ENCODE data around the gene ATP10D.
"Not testable (repeated sequence)": the region's sequence is repeated elsewhere in the genome, so short reads cannot be mapped to it uniquely, and the experiment has no call there.

ATP10D gene

GRCh38 chr4:47535567-47536147 is 50.6 kb downstream of the ATP10D start:
- DNase-seq (ENCODE audit: low spot score) = no peak

DNA sequence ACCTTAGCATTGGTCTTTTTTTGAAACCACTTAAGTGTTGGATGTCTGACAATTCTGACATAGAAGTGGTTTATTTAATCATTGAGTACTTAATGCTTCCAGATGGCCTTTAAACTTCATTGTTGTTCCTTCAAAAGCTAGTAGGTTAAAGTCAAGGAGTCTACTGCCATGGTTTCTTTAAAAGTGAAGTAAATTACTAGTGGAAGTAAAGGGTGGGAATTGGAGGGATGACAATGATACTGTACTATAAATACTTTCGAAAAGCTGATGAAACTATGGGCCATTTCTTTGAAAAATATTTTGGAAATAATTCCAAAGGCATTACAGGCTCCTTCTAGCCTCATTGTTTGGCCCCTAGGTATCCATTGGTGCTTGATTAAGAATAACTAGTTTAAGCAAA is 51.9 kb downstream of the ATP10D start:
- DNase-seq (ENCODE audit: low spot score) = no peak

- DNase-seq (ENCODE audit: low spot score) = no peak
These were observed 53.2 kb downstream of the ATP10D start for GRCh38 chr4:47538111-47538824.

DNA sequence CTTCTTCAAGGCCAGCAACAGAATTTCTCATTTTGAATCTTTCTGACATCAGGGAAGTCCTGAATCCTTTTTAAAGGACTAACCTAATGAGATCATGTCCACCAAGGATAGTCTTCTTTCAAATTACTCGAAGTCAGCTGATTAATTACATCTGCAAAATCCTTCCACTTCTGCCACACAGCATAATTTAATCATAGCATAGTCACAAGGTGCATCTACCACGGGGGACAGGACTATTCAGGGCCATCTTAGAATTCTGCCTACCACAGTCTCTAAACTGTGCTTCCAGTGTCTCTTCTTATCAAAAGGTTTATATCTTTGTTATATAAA is 53.7 kb downstream of the ATP10D start:
- no peak for DNase-seq (ENCODE audit: low spot score)

- not testable (repeated sequence) for DNase-seq (ENCODE audit: low spot score)
These were observed 57.6 kb downstream of the ATP10D start for GRCh38 chr4:47542640-47543039.

DNA sequence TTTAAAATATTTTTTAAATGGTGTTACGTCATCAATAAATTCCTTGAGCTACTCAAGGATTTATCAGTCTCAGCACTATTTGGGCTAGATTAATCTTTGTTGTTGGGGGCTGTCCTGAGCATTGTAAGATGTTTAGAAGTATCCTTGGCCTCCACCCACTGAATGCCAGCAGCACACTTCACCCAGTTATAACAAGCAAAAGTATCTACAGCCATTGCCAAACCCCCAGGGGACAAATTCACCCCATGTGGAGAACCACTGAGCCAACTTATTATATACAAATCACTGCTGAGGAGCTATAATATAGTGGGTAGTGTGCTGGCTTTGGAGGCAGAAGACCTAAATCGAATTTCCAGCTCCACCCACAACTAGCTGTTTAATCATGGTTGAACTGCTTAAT is 58.3 kb downstream of the ATP10D start:
- DNase-seq (ENCODE audit: low spot score) = no peak

- DNase-seq (ENCODE audit: low spot score) = not testable (repeated sequence)
These were observed 65.3 kb downstream of the ATP10D start for GRCh38 chr4:47550357-47550756.

GRCh38 chr4:47550899-47551548 is 65.9 kb downstream of the ATP10D start:
- no peak for DNase-seq (ENCODE audit: low spot score)

GRCh38 chr4:47551682-47552081 is 66.6 kb downstream of the ATP10D start:
- DNase-seq (ENCODE audit: low spot score) = no peak

DNA sequence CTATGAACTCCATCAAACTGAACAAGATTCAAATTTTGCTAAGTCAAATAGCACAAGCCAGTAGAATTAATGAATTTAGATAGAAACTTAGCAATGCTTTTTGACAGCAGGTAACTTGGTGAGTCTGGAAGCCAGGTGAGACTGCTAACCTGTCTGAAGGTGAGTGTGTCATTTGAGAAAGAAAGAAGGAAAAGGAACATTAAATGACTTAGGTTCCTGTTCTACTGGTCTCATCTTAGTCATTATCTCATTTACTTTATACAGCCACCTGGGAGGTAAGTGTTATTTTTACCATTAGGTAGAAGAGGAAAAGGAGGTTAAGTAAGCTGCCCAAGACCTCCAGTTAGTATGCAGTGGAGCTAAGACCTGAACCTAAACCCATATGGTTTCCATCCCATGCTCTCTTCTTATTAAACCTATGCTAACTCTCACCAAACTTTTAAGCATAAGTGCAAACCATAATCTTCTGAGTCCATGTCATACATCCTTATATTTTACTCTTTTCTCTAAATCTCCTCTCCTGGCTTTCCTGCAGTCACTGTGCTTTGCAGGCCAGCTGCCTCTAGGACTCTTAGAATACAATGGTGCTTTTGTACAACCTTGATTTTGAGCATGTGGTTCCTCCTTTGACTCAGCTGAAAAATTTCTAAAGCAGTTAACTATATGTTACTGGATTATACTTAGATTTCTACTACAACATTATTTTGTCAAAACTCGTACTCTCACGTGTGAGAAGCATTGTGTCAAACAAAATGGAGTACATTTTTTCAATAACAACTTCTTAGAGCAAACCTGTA is 68.5 kb downstream of the ATP10D start:
- no peak for DNase-seq (ENCODE audit: low spot score)

DNA sequence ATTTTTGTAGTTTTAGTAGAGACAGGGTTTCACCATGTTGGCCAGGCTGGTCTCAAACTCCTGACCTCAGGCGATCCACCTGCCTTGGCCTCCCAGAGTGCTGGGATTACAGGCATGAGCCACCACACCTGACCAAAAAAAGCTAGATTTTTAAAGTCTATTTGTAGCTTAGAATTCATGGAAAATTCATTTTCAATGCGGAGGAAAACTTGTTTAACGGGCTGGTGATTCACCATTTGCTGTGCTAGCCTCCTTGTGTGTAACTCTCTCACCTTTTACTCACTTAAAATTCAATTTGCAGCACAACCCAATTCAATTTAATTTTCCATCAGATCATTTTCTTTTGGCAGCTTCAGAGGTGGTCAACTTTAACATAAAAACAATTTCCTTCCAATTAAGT is 70.8 kb downstream of the ATP10D start:
- DNase-seq (ENCODE audit: low spot score) = not testable (repeated sequence)

GRCh38 chr4:47557255-47557654 is 72.2 kb downstream of the ATP10D start:
- DNase-seq (ENCODE audit: low spot score) = no peak

- no peak for DNase-seq (ENCODE audit: low spot score)
These were observed 75.6 kb downstream of the ATP10D start for GRCh38 chr4:47560682-47561081.

- DNase-seq (ENCODE audit: low spot score) = no peak
These were observed 76.3 kb downstream of the ATP10D start for GRCh38 chr4:47561331-47561730.

- no peak for DNase-seq (ENCODE audit: low spot score)
These were observed 77.2 kb downstream of the ATP10D start for GRCh38 chr4:47562297-47562696.

DNA sequence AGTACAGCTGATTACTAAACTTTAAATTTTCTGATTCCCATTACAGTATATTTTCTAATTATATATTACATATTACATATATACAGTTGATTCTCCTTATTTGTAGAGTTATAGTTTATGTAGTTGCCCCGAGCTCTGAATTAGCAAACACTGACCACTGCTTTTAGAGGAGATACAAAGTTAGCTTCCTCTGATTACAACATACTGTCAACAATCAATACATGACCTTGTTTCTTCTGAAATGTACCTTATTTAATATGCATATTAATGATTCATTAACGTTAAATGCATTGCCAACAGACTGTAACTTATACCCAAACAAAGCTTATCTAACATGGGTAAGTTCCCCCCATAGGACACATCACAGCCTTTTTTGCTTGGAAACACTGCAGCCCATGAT is 81.5 kb downstream of the ATP10D start:
- DNase-seq (ENCODE audit: low spot score) = no peak

DNA sequence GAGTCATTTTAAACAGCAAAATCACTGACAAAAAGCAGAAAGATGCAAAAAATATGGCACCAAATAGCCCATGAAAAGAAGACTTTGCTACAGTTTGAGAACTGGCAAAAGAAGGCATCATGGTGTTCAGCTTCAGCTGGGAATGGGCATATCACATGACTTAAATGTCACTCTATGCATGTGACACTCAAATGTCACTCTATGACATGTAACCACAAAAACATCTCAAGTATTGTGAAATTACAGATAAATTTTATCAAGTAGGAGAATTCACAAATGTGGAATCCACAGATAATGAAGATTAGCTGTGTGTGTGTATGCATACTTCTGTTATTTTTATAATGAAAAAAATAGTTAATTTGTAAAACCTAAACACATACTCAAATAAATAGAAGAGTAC is 81.9 kb downstream of the ATP10D start:
- no peak for DNase-seq (ENCODE audit: low spot score)

DNA sequence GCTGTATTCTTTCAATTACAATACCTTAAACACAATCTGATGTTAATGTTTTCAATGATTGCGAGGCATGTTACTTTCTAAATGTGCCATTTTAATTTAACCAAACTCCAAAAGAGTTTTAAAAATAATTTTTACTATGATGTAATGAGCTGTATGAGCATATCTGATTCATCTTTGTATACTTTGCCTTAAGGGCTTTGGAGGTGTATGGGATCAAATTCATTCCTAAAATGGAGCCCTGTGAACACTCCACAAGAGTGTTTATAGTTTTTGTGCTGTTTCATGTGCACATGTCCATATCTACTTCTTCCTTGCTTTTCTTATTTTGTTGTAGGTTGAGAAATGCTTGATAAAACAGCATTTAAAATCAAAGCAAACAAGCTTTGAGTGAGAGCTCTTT is 82.4 kb downstream of the ATP10D start:
- DNase-seq (ENCODE audit: low spot score) = no peak

DNA sequence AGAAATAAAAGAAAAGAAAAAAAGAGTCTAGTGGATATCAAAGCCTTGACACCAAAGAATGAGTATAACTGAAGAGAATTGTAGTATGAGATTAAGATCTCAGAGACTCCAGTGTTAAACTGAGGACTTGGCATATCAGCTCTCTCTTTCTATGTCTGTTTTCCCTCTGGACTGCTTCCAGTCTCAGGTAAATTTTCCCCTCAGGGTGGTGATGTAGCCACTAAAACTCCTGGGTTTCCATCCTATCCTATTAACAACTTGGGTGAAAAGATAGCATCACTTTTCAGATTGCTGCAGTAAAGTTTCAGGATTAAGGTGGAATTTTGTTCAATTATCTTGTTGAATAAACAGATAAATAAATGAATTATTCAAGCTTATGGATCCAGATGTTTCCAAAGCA is 85.7 kb downstream of the ATP10D start:
- DNase-seq (ENCODE audit: low spot score) = no peak

- no peak for DNase-seq (ENCODE audit: low spot score)
These were observed 87.9 kb downstream of the ATP10D start for GRCh38 chr4:47572981-47573380.

DNA sequence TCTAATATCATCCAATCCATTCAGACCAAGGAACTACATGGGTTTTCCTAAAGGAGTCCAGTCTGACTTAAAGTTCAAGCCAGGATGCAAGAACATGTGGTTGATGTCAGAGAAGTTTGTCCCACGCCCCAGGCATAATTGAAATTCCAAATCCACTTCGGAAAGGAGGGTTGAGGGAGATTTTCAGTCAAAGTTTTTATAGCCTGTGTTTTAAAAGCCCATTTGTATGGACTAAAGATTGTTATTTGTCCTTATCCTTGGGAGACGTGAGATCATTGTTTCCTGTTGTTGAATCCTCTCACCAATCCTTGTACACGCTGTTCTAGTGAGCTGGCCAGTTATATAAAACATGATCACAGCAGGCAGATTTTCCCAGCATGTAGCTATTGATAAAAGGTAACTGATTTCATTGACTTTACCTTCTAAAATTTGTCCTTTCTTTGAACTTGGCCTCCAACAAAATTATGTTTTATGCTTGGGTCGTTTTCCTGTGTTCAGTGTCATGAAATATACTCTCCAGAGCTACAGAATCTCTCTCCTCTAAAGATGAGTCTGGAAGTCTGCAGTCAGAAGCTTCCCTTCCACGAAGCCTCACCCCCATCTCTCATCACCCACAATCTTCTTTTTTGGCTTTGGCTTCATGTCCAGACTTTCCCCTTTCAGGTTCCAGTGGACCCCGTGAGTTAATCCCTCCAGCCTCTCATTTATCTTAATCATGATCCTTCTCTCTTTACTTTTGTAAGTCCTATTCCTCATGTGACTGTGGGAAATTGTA is 92.9 kb downstream of the ATP10D start:
- no peak for DNase-seq (ENCODE audit: low spot score)

DNA sequence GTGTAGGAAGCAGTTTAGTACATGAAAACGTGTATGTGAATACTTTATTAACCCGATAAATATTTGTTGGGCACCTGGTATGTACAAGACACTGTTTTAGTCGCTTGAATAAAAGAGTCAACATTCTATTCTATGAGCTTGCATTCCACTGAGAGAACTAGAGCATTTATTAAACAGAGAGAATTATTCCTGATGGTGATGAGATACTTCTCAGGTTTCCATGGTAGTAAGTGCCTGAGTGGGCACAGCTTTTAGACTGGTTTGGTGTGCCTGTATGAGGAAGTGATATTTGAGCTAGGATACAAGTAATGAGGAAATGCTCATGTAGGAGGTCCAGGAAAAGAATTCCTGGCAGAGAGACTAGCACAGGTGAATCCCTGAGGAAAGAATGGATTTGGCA is 94.2 kb downstream of the ATP10D start:
- DNase-seq (ENCODE audit: low spot score) = no peak
